ENCODE measurements around the gene FAM135A.

DNA sequence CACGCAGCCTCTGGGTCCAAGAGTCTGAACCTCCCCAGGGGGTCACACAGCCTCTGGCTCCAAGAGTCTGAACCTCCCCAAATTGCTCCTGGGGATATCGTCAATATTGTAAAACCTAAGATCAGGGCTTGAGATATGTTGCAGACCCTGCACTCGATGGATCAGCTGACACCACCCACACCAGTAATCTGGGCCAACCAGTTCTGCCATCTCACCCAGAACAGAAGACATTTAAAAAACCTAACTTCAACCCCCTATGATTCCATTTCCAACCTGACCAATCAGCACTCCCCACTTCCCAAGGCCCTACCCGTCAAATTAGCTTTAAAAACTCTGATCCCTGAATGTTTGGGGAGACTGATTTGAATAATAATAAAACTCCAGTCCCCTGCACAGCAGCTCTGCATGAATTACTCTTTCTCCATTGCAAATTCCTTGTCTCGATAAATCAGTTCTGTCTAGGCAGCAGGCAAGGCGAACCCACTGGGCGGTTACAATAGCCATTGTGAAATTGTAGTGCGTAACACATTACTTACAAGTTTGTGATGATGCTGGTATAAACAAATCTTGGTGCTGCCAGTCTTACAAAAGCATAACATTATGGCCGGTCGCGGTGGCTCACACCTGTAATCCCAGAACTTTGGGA is 32.4 kb upstream of the FAM135A start:
- no peak for TF ChIP-seq JUND (IDR thresholded peaks at IDR 0.05)
- TF ChIP-seq SP1 (IDR thresholded peaks at IDR 0.05): no peak
- no peak for TF ChIP-seq RXRA (IDR thresholded peaks at IDR 0.05)
- TF ChIP-seq, protein P1, sequence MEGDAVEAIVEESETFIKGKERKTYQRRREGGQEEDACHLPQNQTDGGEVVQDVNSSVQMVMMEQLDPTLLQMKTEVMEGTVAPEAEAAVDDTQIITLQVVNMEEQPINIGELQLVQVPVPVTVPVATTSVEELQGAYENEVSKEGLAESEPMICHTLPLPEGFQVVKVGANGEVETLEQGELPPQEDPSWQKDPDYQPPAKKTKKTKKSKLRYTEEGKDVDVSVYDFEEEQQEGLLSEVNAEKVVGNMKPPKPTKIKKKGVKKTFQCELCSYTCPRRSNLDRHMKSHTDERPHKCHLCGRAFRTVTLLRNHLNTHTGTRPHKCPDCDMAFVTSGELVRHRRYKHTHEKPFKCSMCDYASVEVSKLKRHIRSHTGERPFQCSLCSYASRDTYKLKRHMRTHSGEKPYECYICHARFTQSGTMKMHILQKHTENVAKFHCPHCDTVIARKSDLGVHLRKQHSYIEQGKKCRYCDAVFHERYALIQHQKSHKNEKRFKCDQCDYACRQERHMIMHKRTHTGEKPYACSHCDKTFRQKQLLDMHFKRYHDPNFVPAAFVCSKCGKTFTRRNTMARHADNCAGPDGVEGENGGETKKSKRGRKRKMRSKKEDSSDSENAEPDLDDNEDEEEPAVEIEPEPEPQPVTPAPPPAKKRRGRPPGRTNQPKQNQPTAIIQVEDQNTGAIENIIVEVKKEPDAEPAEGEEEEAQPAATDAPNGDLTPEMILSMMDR (IDR thresholded peaks at IDR 0.05; ENCODE audit: low read depth, low read length, missing input control): no peak
- no peak for TF ChIP-seq YY1 (IDR thresholded peaks at IDR 0.05)
- TF ChIP-seq, protein P2, sequence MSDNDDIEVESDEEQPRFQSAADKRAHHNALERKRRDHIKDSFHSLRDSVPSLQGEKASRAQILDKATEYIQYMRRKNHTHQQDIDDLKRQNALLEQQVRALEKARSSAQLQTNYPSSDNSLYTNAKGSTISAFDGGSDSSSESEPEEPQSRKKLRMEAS (IDR thresholded peaks at IDR 0.05): no peak
- no peak for TF ChIP-seq GABPA (IDR thresholded peaks at IDR 0.05 in 1 of 2, conservative IDR thresholded peaks at IDR 0.05 in 1 of 2)
- no peak for TF ChIP-seq HNF4A (conservative IDR thresholded peaks at IDR 0.05)
- no peak for TF ChIP-seq TAF1 (conservative IDR thresholded peaks at IDR 0.05)
- TF ChIP-seq, protein P3, sequence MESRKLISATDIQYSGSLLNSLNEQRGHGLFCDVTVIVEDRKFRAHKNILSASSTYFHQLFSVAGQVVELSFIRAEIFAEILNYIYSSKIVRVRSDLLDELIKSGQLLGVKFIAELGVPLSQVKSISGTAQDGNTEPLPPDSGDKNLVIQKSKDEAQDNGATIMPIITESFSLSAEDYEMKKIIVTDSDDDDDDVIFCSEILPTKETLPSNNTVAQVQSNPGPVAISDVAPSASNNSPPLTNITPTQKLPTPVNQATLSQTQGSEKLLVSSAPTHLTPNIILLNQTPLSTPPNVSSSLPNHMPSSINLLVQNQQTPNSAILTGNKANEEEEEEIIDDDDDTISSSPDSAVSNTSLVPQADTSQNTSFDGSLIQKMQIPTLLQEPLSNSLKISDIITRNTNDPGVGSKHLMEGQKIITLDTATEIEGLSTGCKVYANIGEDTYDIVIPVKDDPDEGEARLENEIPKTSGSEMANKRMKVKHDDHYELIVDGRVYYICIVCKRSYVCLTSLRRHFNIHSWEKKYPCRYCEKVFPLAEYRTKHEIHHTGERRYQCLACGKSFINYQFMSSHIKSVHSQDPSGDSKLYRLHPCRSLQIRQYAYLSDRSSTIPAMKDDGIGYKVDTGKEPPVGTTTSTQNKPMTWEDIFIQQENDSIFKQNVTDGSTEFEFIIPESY (IDR thresholded peaks at IDR 0.05): no peak

All from liver (tissue), 3 donors.